Activated CD4-positive, alpha-beta T cell treated with anti-CD3 and anti-CD28 coated beads, Interleukin-2, amount 50 U/mL, for 16 hours (primary cell): ENCODE measurements around the gene ADD3.
A peak's percentile ranks its signal among the peaks of the same experiment; 100 is the strongest.
"Not testable (repeated sequence)": the region's sequence is repeated elsewhere in the genome, so short reads cannot be mapped to it uniquely, and the experiment has no call there.

ENCODE experiments used
- DNase-seq: peaks from one replicate; pipeline ENCODE4 v3.0.0-alpha.2; 2020

The ADD3 gene

DNA sequence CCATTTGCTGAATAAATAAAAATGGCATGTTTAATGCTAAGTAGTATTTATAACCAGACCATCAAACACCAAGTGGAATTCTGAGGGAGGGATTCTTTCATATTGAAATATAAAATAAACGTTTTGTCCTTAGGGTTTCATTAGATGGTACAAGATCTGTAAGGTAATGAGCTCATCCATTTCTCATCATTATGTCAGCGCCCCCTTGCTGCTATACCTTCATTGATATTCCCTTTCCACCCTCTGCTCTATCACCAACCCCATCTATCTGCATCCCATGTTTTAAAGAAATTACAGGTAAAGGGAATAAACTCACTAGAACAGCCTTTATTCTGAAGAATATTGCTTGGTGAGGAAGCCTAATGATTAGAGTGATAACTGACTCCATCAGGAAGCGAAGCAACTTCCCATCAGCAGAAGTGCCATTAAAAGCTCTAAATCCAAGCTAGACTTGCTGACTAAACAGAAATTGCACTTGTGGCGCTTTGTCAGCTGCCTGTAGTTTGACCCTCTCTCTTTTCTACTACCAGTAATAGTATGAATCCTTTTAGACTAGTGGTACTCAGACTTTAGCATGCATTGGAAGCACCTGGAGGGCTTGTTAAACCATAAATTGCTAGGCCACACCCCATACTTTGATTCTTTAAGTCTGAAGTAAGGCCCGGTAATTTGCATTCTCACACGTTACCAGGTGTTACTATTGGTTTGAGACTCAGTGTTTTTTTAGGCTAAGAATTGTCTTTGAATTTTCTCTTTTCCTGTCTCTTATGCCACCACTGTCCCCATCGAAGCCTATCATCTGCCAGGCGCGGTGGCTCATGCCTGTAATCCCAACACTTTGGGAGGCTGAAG, 27.5 kb downstream of the ADD3 start:
- DNase-seq = peak; percentile 51

DNA sequence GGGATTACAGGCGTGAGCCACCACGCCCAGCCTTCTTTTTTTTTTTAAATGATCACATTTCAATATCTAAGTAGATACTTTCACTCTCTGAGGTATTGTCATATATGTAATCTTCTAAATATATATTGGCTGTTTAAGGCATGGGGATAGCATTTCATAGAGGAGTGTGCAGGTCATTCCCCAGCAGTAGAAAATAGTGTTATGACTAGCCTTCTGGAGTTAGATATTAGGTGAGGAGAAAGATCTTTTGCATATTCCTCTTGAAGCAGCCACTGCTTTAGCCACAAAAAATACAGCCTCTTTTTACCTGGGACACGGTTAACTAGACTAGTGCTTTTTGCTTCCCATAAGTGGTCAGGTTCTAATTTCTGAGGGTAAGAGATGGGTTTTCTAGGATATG, 28.9 kb downstream of the ADD3 start:
- no peak for DNase-seq

GRCh38 chr10:110039254-110039653, 31.5 kb downstream of the ADD3 start:
- DNase-seq = no peak

DNA sequence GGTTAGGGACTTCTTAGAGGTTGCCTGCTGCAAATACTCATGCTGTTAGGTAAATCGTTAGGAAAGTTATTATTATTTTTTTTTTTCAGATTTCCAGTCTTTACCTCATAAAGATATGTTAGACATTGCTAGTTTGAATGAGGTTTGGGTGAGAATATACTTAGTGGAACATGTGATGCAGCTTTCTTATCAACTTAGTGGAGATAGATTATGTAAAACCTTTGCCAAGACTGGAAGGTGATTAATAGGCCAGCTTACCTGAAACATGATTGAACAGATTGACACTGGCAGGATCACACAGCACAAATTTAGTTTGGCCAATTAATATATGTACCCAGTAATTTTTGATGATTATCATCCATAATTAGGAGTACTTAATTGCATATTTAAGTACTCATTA, 32.3 kb downstream of the ADD3 start:
- no peak for DNase-seq

DNA sequence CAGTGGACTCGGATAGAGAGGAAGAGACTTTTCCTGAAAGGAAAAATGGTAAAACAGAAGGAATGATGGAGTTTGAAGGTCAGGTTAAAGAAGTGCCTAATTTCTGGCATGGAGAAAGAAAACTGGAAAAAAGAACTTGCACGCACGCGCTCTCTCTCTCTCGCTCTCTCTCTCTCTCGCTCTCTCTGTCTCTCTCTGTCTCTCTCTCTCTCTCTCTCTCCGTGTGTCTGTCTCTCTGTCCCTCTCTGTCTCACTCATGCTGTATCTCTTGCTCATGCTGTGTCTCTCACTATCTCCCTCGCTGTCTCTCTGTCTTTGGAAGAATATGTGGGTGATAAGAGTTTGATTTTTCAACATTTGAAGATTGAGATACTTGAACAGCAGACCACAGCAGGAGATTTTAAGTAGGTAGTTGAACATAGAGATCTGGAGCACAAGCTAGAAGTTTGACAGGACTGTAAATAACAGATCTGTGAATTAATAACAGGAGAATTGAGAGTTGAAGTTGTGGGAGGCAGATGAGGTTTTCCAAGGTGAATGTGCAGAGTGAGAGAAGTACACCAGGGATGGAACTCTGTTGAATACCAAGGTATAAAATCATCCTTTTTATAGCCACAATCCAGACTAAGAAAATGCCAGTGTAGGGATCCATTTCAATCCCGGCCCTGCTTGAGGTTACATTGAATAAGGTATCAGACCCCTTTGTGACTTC, 33.1 kb downstream of the ADD3 start:
- no peak for DNase-seq

DNA sequence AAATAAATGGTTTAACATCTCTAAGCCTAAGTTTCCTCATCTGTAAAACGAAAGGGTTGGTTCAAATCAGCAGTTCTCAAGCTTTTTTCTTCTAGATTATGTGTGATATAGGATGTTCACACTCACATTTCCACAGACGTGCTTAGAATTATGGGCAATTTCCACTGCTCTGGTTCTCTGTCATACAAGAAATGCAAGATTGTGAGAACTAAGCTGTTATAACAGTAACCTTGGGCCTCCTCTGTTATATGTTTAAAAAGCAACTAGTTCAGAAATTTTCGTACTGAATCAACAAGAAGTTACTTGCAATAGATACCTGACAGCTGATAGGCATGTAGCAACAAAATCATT, 33.7 kb downstream of the ADD3 start:
- no peak for DNase-seq

GRCh38 chr10:110042181-110042580, 34.4 kb downstream of the ADD3 start:
- DNase-seq = no peak

GRCh38 chr10:110042891-110043290, 35.1 kb downstream of the ADD3 start:
- DNase-seq = no peak

DNA sequence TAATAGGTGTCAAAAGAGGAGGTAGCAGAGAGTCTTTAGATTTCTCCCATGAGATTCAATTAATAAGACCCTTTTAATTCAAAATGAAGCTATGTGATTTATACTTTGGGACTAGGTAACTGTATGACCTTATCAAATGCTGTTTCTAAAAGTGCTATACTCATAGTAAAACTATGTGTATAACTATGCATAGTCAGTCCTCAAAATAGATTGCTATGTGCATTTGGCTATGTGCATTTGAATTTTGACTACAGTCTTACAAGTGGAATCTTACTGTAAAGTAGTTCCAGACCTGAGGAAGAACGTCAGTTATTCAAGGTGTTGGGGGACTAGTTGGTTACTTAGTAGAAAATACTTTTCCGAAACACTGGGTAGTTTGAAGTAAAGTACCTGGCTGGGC, 36.9 kb downstream of the ADD3 start:
- no peak for DNase-seq

- DNase-seq = peak; percentile 37
Measured at GRCh38 chr10:110045772-110046171, 38.0 kb downstream of the ADD3 start.

GRCh38 chr10:110048145-110048544, 40.4 kb downstream of the ADD3 start:
- not testable (repeated sequence) for DNase-seq

DNA sequence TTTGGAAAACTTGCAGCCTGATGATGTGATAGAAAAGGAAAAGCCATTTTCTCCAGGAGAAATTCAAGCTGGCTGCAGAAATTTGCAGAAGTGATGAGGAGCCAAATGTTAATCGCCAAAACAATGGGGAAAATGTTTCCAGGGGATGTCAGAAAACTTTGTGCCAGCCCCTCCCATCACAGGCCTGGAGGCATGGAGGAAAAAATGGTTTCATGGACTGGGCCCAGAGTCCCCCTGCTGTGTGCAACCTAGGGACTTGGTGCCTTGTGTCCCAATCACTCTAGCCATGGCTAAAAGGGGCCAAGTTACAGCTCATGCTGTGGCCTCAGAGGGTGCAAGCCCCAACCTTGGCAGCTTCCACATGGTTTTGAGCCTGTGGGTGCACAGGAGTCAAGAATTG, 41.0 kb downstream of the ADD3 start:
- DNase-seq = no peak

GRCh38 chr10:110049889-110050591, 42.3 kb downstream of the ADD3 start:
- not testable (repeated sequence) for DNase-seq

DNA sequence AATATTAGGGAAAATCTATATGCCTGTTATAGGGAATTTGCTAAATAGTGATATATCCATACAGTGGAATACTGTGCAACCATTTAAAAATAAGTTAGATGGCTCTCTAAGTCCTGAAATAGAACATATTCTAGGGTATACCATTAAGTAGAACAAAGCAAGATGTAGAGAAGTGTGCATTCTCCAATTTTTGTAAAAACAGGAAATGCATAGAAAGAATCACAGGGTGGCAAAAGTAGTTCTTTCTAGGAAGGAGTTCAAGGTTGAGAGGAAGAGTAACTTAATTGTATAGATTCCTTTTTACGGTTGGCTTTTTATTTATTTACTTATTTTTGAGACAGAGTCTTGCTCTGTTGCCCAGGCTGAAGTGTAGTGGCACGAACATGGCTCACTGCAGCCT, 43.7 kb downstream of the ADD3 start:
- DNase-seq = no peak

- DNase-seq = no peak
Measured at GRCh38 chr10:110052916-110053315, 45.1 kb downstream of the ADD3 start.

- DNase-seq = no peak
Measured at GRCh38 chr10:110056822-110057221, 49.0 kb downstream of the ADD3 start.

GRCh38 chr10:110057456-110057855, 49.7 kb downstream of the ADD3 start:
- no peak for DNase-seq

- no peak for DNase-seq
Measured at GRCh38 chr10:110058212-110058611, 50.4 kb downstream of the ADD3 start.

DNA sequence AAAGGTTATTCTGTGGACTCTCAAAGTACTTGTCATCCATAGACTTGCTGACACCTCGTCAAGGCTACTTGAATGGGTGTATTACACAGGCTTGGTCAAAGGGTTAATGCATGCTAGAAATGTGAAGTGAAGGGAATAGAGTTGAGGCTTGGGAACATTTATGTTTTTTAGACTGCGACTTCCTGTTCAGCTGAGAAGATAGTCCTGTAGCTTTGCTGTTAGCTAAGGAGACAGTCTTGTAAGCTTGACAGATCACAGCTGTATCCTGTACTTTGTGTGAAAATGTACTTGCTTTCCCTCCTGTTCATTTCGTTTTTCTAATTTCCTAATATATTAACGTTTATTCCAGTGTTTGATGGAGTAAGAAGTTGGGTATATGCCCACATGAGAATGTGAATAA, 52.1 kb downstream of the ADD3 start:
- no peak for DNase-seq

- DNase-seq = no peak
Measured at GRCh38 chr10:110061687-110062086, 53.9 kb downstream of the ADD3 start.

DNA sequence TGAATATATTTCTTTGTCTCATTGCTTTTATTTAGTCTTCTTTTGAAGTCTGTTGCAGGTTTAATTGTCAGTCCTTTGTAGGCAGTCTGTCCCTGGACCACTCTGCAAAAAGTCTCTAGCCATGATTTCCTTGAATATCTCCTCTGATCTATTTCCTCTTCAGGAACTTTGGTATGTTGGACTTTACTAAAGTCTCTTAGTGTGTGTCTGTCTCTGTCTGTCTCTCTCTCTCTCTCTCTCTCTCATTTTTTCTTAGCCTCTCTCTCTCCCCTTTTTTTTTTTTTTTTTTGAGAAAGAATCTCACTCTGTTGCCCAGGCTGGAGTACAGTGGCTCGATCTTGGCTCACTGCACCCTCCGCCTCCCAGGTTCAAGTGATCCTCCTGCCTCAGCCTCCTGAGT, 57.5 kb downstream of the ADD3 start:
- no peak for DNase-seq

GRCh38 chr10:110067960-110068770, 60.4 kb downstream of the ADD3 start:
- peak; percentile 89 for DNase-seq

- peak; percentile 36 for DNase-seq
Measured at GRCh38 chr10:110068780-110069179, 61.0 kb downstream of the ADD3 start.
